ENCODE results near the gene RALGAPA2.

DNA sequence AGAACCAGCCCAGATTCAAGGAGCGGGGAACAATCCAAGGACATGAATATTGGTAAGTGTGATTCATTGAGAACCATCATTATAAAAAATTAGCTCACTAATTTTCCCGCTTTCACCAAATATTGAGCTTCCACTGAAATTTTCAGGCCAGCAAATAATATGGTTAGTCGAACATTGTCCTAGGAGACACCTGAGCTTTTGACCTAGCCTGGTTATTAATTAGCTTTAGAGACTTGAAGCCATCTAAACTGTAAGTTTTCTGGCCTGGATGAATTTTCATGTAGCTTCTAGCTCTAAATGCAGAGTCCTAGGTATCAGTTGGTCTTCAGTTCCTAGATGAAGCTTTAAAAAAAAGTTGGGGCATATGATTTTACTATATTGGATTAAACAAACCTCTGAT lies 17.1 kb upstream of the RALGAPA2 start:
- TF ChIP-seq, protein P1, sequence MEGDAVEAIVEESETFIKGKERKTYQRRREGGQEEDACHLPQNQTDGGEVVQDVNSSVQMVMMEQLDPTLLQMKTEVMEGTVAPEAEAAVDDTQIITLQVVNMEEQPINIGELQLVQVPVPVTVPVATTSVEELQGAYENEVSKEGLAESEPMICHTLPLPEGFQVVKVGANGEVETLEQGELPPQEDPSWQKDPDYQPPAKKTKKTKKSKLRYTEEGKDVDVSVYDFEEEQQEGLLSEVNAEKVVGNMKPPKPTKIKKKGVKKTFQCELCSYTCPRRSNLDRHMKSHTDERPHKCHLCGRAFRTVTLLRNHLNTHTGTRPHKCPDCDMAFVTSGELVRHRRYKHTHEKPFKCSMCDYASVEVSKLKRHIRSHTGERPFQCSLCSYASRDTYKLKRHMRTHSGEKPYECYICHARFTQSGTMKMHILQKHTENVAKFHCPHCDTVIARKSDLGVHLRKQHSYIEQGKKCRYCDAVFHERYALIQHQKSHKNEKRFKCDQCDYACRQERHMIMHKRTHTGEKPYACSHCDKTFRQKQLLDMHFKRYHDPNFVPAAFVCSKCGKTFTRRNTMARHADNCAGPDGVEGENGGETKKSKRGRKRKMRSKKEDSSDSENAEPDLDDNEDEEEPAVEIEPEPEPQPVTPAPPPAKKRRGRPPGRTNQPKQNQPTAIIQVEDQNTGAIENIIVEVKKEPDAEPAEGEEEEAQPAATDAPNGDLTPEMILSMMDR (IDR thresholded peaks at IDR 0.05) = no peak
- no peak for TF ChIP-seq POLR2A (IDR thresholded peaks at IDR 0.05; ENCODE audit: low read depth)

All from esophagus muscularis mucosa (tissue), 3 donors.